A204.1 (cell line): Measurements from ENCODE around the gene GPAT3.
"Not testable (repeated sequence)": the region's sequence is repeated elsewhere in the genome, so short reads cannot be mapped to it uniquely, and the experiment has no call there.

Experiments used
- FAIRE-seq: peaks from 2 replicates; lab custom pipeline; 2012; peaks lifted over from hg19 to GRCh38; lab: Jason Lieb, UNC

GPAT3 gene

GRCh38 chr4:83552924-83553323, 17.0 kb downstream of the GPAT3 start:
- no peak for FAIRE-seq

- FAIRE-seq: no peak
Observed at GRCh38 chr4:83556006-83556707, 20.2 kb downstream of the GPAT3 start.

GRCh38 chr4:83556816-83557215, 20.9 kb downstream of the GPAT3 start:
- FAIRE-seq: no peak

- FAIRE-seq: no peak
Observed at GRCh38 chr4:83558059-83558653, 22.2 kb downstream of the GPAT3 start.

- no peak for FAIRE-seq
Observed at GRCh38 chr4:83558680-83559079, 22.8 kb downstream of the GPAT3 start.

- no peak for FAIRE-seq
Observed at GRCh38 chr4:83560523-83560922, 24.6 kb downstream of the GPAT3 start.

GRCh38 chr4:83561381-83561780, 25.5 kb downstream of the GPAT3 start:
- FAIRE-seq: no peak

GRCh38 chr4:83563998-83564397, 28.1 kb downstream of the GPAT3 start:
- no peak for FAIRE-seq

GRCh38 chr4:83568062-83568461, 32.2 kb downstream of the GPAT3 start:
- no peak for FAIRE-seq

GRCh38 chr4:83569429-83569828, 33.5 kb downstream of the GPAT3 start:
- no peak for FAIRE-seq

GRCh38 chr4:83569987-83570386, 34.1 kb downstream of the GPAT3 start:
- FAIRE-seq: no peak

GRCh38 chr4:83572848-83573247, 36.9 kb downstream of the GPAT3 start:
- no peak for FAIRE-seq

GRCh38 chr4:83574247-83574646, 38.3 kb downstream of the GPAT3 start:
- FAIRE-seq: no peak

GRCh38 chr4:83576237-83576636, 40.3 kb downstream of the GPAT3 start:
- not testable (repeated sequence) for FAIRE-seq

GRCh38 chr4:83581411-83582288, 45.7 kb downstream of the GPAT3 start:
- no peak for FAIRE-seq

- FAIRE-seq: no peak
Observed at GRCh38 chr4:83582289-83582785, 46.4 kb downstream of the GPAT3 start.

GRCh38 chr4:83585982-83586508, 50.1 kb downstream of the GPAT3 start:
- FAIRE-seq: no peak

- no peak for FAIRE-seq
Observed at GRCh38 chr4:83589279-83589678, 53.4 kb downstream of the GPAT3 start.

GRCh38 chr4:83591056-83591455, 55.1 kb downstream of the GPAT3 start:
- FAIRE-seq: no peak

GRCh38 chr4:83591730-83592129, 55.8 kb downstream of the GPAT3 start:
- no peak for FAIRE-seq

- FAIRE-seq: no peak
Observed at GRCh38 chr4:83599183-83599582, 63.3 kb downstream of the GPAT3 start.

GRCh38 chr4:83603129-83603528, 67.2 kb downstream of the GPAT3 start:
- no peak for FAIRE-seq

GRCh38 chr4:83604321-83604720, 68.4 kb downstream of the GPAT3 start:
- FAIRE-seq: no peak
